K562 (cell line): ENCODE data around the gene IRF2BP1. TPM values are rescaled to one million over a fixed set of nuclear protein-coding genes. Genes with fewer than 3 reads are reported as not detected.

Experiments used
- ASH1L ChIP-seq: fragments of 450-650 bp; IDR thresholded peaks from 2 replicates; pipeline ENCODE4 v1.6.1; 2018; ENCODE audit warnings: borderline replicate concordance, mild to moderate bottlenecking, low read depth; ENCODE audit not compliant: partially characterized antibody
- BRF1 ChIP-seq: IDR thresholded peaks from 3 replicates; pipeline ENCODE4 v1.6.1; 2011; ENCODE audit warnings: borderline replicate concordance, mild to moderate bottlenecking; ENCODE audit not compliant: insufficient read length; ENCODE audit errors: extremely low read depth
- EP400 ChIP-seq: fragments of 450-650 bp; IDR thresholded peaks from 2 replicates; pipeline ENCODE4 v1.6.1; 2017; ENCODE audit warnings: antibody characterized with exemption, mild to moderate bottlenecking, moderate library complexity
- EZH2 ChIP-seq: IDR thresholded peaks from 2 replicates; pipeline ENCODE4 v1.6.1; 2012; ENCODE audit warnings: low read depth, mild to moderate bottlenecking, inconsistent platforms, low read length, borderline replicate concordance
- NFIX ChIP-seq: fragments of 250-450 bp; sonication (Bioruptor Pico); IDR thresholded peaks from 2 replicates; pipeline ENCODE4 v1.4.0; 2020; ENCODE audit warnings: low read depth, mild to moderate bottlenecking, moderate library complexity
- POLR2H ChIP-seq: IDR thresholded peaks from 2 replicates; pipeline ENCODE4 v1.6.1; 2016; ENCODE audit warnings: missing genetic modification characterization, low read depth, mild to moderate bottlenecking, control low read depth, missing compliant biosample characterization, moderate library complexity
- POLR3G ChIP-seq: IDR thresholded peaks from 2 replicates; pipeline ENCODE4 v1.6.1; 2011; ENCODE audit not compliant: insufficient read length, insufficient replicate concordance; ENCODE audit errors: extremely low read depth
- TSHZ1 ChIP-seq: fragments of 250-450 bp; sonication (Bioruptor Pico); IDR thresholded peaks from 2 replicates; pipeline ENCODE4 v1.4.0; 2020; ENCODE audit warnings: mild to moderate bottlenecking, moderate library complexity
- ZNF57 ChIP-seq: fragments of 450-650 bp; formaldehyde crosslinking; IDR thresholded peaks from 2 replicates; pipeline ENCODE4 v1.4.0; 2020; ENCODE audit warnings: mild to moderate bottlenecking, moderate library complexity
- ZNF586 ChIP-seq: fragments of 450-650 bp; formaldehyde crosslinking; conservative IDR thresholded peaks from 2 replicates; pipeline ENCODE4 v1.4.0; 2020; ENCODE audit warnings: mild to moderate bottlenecking, moderate library complexity
- ZNF785 ChIP-seq: fragments of 250-450 bp; sonication (Bioruptor Pico); IDR thresholded peaks from 2 replicates; pipeline ENCODE4 v1.4.0; 2020; ENCODE audit warnings: mild to moderate bottlenecking
- polyA plus RNA-seq, 8 experiments: library from polyadenylated mRNA; depleted of rRNA in 4 of 8; stranded (reverse) in 5 of 8; unstranded in 3 of 8; fragments of >200 nt; fragmentation: Nextera tagmentation in 2 of 8; fragmentation: Illumina TruSeq in 1 of 8; extraction: Ambion mirVana in 2 of 8; extraction: Trizol in 1 of 8; gene quantifications; 2 replicates each; pipeline versions ENCODE4 v1.2.1 to v1.2.3, GENCODE V29; 2011 to 2014; ENCODE audit warnings: inconsistent platforms in 1 of 8, missing spikeins in 1 of 8
- total RNA-seq, 7 experiments: library from RNA; depleted of rRNA in 6 of 7; stranded (reverse); fragments of >200 nt in 6 of 7; fragmentation: Illumina TruSeq in 2 of 7; extraction: Trizol in 2 of 7; gene quantifications; 2 replicates each; pipeline versions ENCODE4 v1.2.1 to v1.2.3, GENCODE V29; 2011 to 2021; ENCODE audit warnings: low replicate concordance in 1 of 7
- TF ChIP-seq, protein P1 (sequence below): IDR thresholded peaks from 3 replicates; pipeline ENCODE4 v1.6.1; 2011; ENCODE audit warnings: borderline replicate concordance, mild to moderate bottlenecking; ENCODE audit not compliant: insufficient read length, insufficient read depth
- TF ChIP-seq, protein P2 (sequence below): fragments of 450-650 bp; IDR thresholded peaks from 2 replicates; pipeline ENCODE4 v1.7.0; 2016; ENCODE audit warnings: borderline replicate concordance
- TF ChIP-seq, protein P3 (sequence below): sonication (generic); formaldehyde crosslinking; IDR thresholded peaks from 2 replicates; pipeline ENCODE4 v1.8.0; 2022; ENCODE audit warnings: missing genetic modification reagents, mild to moderate bottlenecking, borderline replicate concordance
- TF ChIP-seq, protein P4 (sequence below): sonication (generic); formaldehyde crosslinking; IDR thresholded peaks from 2 replicates; pipeline ENCODE4 v1.8.0; 2022; ENCODE audit warnings: mild to moderate bottlenecking, missing genetic modification reagents
- TF ChIP-seq, protein P5 (sequence below): fragments of 450-650 bp; conservative IDR thresholded peaks from 2 replicates; pipeline ENCODE4 v1.6.1; 2016; ENCODE audit warnings: missing genetic modification characterization, low read depth, mild to moderate bottlenecking, missing compliant biosample characterization, moderate library complexity

IRF2BP1 gene
- total and polyA plus RNA-seq, 9 of the 15 experiments (the other 6 are each of a cell fraction or from before 2014, with no cell fraction given): 0.61 to 35.9 (median 3.5) TPM

DNA sequence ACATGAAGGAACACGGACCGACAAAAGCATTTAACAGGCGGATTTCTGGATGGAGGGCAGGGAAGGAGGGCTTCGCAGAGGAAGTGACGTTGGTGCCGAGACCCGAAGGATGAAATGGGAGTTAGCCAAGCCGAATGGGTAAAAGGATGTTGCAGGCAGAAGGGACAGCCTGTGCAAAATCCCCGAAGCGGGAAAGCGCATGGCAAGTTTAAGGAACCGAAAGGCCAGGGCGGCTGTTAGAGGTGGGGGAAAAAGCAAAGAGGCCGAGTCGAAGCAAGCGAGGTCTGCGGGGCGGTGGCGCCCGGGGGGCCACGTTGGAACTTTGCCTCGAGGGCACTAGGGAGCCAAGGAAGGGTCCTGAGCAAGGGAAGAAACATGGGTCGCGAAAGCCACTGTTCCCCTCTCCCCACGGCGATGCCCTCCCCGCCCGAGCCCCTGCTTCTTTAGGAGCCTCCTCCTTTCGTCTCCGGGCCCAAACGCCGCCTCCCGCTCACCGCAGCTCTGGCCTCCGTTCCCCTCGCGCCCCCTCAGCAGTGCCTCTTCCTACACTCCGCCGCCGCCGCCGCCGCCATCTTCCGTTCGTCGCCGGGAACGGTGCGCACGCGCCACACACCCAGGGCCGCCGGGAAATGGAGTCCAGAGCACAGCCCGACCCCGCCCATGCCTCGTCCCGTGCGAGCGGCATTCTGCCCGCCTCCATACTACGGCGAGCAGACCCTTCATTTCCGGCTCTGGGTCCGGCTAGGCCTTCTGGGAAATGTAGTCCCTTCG, 23.2 kb downstream of the IRF2BP1 start, which contains the start of gene SYMPK (continued):
- TF ChIP-seq TSHZ1: no peak
- TF ChIP-seq EZH2: no peak
- no peak for TF ChIP-seq POLR3G
- TF ChIP-seq ZNF785 (CRISPR knock-in tag): no peak
- no peak for TF ChIP-seq ZNF586 (CRISPR knock-in tag)
- no peak for TF ChIP-seq BRF1
- TF ChIP-seq NFIX: no peak
- TF ChIP-seq, protein P1, sequence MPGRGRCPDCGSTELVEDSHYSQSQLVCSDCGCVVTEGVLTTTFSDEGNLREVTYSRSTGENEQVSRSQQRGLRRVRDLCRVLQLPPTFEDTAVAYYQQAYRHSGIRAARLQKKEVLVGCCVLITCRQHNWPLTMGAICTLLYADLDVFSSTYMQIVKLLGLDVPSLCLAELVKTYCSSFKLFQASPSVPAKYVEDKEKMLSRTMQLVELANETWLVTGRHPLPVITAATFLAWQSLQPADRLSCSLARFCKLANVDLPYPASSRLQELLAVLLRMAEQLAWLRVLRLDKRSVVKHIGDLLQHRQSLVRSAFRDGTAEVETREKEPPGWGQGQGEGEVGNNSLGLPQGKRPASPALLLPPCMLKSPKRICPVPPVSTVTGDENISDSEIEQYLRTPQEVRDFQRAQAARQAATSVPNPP: no peak
- TF ChIP-seq, protein P2, sequence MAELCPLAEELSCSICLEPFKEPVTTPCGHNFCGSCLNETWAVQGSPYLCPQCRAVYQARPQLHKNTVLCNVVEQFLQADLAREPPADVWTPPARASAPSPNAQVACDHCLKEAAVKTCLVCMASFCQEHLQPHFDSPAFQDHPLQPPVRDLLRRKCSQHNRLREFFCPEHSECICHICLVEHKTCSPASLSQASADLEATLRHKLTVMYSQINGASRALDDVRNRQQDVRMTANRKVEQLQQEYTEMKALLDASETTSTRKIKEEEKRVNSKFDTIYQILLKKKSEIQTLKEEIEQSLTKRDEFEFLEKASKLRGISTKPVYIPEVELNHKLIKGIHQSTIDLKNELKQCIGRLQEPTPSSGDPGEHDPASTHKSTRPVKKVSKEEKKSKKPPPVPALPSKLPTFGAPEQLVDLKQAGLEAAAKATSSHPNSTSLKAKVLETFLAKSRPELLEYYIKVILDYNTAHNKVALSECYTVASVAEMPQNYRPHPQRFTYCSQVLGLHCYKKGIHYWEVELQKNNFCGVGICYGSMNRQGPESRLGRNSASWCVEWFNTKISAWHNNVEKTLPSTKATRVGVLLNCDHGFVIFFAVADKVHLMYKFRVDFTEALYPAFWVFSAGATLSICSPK: peak; percentile 72; the same call in 1 of the 2 replicates
- no peak for TF ChIP-seq ASH1L
- TF ChIP-seq EP400: peak; percentile 82
- TF ChIP-seq, protein P3, sequence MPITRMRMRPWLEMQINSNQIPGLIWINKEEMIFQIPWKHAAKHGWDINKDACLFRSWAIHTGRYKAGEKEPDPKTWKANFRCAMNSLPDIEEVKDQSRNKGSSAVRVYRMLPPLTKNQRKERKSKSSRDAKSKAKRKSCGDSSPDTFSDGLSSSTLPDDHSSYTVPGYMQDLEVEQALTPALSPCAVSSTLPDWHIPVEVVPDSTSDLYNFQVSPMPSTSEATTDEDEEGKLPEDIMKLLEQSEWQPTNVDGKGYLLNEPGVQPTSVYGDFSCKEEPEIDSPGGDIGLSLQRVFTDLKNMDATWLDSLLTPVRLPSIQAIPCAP (CRISPR knock-in tag): no peak
- TF ChIP-seq ZNF57 (CRISPR knock-in tag): no peak
- TF ChIP-seq, protein P4, sequence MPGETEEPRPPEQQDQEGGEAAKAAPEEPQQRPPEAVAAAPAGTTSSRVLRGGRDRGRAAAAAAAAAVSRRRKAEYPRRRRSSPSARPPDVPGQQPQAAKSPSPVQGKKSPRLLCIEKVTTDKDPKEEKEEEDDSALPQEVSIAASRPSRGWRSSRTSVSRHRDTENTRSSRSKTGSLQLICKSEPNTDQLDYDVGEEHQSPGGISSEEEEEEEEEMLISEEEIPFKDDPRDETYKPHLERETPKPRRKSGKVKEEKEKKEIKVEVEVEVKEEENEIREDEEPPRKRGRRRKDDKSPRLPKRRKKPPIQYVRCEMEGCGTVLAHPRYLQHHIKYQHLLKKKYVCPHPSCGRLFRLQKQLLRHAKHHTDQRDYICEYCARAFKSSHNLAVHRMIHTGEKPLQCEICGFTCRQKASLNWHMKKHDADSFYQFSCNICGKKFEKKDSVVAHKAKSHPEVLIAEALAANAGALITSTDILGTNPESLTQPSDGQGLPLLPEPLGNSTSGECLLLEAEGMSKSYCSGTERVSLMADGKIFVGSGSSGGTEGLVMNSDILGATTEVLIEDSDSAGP (CRISPR knock-in tag): no peak
- peak; percentile 47 for TF ChIP-seq POLR2H (tag)
- TF ChIP-seq, protein P5, sequence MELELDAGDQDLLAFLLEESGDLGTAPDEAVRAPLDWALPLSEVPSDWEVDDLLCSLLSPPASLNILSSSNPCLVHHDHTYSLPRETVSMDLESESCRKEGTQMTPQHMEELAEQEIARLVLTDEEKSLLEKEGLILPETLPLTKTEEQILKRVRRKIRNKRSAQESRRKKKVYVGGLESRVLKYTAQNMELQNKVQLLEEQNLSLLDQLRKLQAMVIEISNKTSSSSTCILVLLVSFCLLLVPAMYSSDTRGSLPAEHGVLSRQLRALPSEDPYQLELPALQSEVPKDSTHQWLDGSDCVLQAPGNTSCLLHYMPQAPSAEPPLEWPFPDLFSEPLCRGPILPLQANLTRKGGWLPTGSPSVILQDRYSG (tag): no peak
